HUES64 (cell line): ENCODE data around the gene PARN.

ENCODE experiments used
- H3K27ac ChIP-seq: 2 replicates; pipeline ENCODE4 v1.7.0; 2013; ENCODE audit warnings: low read depth, low read length, inconsistent platforms
- H3K27me3 ChIP-seq: 2 replicates; pipeline ENCODE4 v1.6.1; 2013; ENCODE audit warnings: mild to moderate bottlenecking, low read length; ENCODE audit not compliant: insufficient read depth
- H3K36me3 ChIP-seq: 2 replicates; pipeline ENCODE4 v1.6.1; 2013; ENCODE audit warnings: mild to moderate bottlenecking, low read length; ENCODE audit not compliant: insufficient read depth
- H3K4me1 ChIP-seq: 2 replicates; pipeline ENCODE4 v1.6.1; 2013; ENCODE audit warnings: mild to moderate bottlenecking, low read length, moderate library complexity; ENCODE audit not compliant: insufficient read depth
- H3K4me3 ChIP-seq: 2 replicates; pipeline ENCODE4 v1.5.1; 2013; ENCODE audit warnings: mild to moderate bottlenecking, low read length, moderate library complexity
- H3K9ac ChIP-seq: 2 replicates; pipeline ENCODE4 v1.6.1; 2013; ENCODE audit warnings: mild to moderate bottlenecking, low read depth, low read length
- H3K9me3 ChIP-seq: 2 replicates; pipeline ENCODE4 v1.6.1; 2013; ENCODE audit warnings: low read depth, low read length; ENCODE audit not compliant: insufficient read depth
- WGBS: fragments of 150-250, 120-280 bp; methylation state at CpG from one replicate; pipeline ENCODE4 v1.1.7; 2013; ENCODE audit warnings: missing lambda C conversion rate; 5-methylcytosine and 5-hydroxymethylcytosine counted together

The PARN gene

DNA sequence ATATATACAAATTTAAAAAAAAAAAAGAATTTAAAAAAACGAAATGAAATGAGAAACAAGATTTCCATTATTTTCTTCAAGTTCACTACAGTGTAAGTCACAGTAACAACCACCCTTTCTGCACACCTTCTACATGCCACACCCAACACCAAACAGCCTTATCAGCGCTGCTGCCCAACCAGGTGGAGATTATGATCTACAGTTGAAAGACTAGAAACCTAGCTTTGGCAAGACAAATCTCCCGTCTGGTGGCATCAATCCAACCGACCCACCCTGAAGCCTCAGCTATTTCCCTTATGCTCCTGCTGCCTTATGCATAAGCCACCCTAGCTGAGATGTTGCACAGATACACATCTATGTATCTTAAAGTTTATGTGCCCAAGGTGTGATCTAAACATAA lies 60.8 kb downstream of the PARN start:
- peaks cover 2% of the 10 kb centered on the region; the same call in 1 of the 2 replicates for H3K36me3 ChIP-seq
- H3K27ac ChIP-seq = no peak overlapping the region
- no peaks in the 10 kb centered on the region for H3K9me3 ChIP-seq
- H3K4me1 ChIP-seq = peaks cover 16% of the 10 kb centered on the region
- no peak overlapping the region for H3K9ac ChIP-seq
- no peak overlapping the region for H3K4me3 ChIP-seq
- H3K27me3 ChIP-seq = no peaks in the 10 kb centered on the region
- WGBS = 94% methylated on average over 4 of the region's 4 CpGs

DNA sequence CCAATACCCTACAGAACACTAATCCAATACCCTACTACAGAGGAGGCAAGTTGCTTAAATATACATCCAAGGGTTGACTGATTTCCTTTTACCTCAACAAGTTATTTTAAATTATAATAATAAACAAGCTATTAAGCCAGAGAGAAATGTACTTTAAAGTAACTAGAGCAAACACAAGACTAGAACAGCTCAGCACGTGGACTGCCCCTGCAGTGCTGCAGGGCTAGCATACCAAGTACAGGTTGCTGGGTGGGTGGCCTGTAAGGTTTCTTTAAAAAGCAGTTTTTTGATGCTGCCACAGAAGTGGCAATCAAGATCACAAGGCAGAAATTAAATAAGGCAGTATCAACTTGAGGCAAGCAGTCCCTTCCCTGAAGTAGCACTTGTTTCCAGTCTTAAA lies 63.5 kb downstream of the PARN start:
- H3K27ac ChIP-seq = no peak overlapping the region
- peaks cover 19% of the 10 kb centered on the region for H3K4me1 ChIP-seq
- WGBS = 68% methylated on average over 1 of the region's 1 CpG
- no peak overlapping the region for H3K9ac ChIP-seq
- H3K4me3 ChIP-seq = no peak overlapping the region
- no peaks in the 10 kb centered on the region for H3K27me3 ChIP-seq
- no peaks in the 10 kb centered on the region for H3K9me3 ChIP-seq
- no peaks in the 10 kb centered on the region for H3K36me3 ChIP-seq

DNA sequence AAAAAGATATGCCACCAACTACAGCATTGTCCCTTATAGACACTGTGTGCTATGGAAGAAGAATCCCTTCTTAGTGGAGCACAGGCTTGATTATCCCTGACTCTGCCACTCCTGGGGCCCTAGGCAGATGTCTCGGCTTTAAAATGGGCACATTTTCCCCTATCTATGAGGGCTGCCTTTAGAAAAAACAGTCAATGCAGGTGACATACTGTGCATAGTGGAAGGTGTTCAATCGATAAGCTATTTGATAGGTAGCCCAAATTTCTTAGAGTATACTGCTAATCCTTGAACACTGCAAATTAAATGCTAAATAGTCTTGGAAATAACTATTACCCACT lies 64.4 kb downstream of the PARN start:
- Histone ChIP-seq H3K27me3 (no peaks in the 10 kb centered on the region), H3K9ac (no peak overlapping the region), H3K27ac (no peak overlapping the region), H3K4me1 (peaks cover 19% of the 10 kb centered on the region), H3K4me3 (no peak overlapping the region), H3K9me3 (no peaks in the 10 kb centered on the region), H3K36me3 (0 out of 2 replicates have a peak, but pooled peaks cover 2% of the 10 kb centered on the region)
- 96% methylated on average over 2 of the region's 2 CpGs for WGBS

DNA sequence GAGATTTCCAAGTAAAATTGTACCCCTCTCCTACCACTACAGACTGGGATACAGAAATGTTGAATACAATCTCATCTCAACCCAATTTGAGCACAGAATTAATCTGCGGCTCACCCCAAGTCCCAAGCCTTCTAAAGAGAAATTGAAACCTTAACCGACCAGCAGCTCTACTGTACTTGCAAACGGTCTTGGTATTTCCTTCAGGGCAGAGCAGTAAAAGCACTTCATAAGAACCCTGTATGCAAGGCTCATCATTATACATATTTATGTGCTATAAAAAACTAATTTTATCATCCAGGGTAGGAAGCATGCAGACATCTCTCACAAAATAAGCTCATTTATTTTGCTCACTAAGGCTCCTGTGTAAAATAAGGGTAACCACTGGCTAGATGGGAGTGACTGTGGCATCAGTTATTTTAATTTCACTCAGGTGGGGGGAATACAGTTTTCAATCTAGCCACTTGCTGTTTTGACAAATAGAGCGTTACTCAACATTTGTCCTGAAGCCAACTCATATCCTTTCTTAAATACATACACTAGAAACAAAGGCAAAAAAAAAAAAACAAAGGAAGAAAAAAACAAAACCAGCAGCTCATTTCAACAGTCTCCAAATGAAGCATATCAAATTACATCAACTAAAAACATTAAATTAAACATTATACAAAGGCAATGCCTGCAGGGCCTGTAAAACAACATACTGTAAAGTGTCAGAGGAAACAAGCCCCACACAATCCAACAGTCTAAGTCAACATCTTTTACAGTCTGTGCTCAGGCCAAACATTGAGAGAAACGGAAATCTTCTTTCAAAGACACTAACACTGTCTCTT lies 65.0 kb downstream of the PARN start:
- 82% methylated on average over 5 of the region's 5 CpGs for WGBS
- H3K27ac ChIP-seq = 0 out of 2 replicates have a peak overlapping the region, but pooled peaks have one; percentile 16
- H3K9me3 ChIP-seq = no peaks in the 10 kb centered on the region
- H3K4me1 ChIP-seq = peaks cover 19% of the 10 kb centered on the region
- no peak overlapping the region for H3K4me3 ChIP-seq
- H3K9ac ChIP-seq = no peak overlapping the region
- no peaks in the 10 kb centered on the region for H3K27me3 ChIP-seq
- 0 out of 2 replicates have a peak, but pooled peaks cover 5% of the 10 kb centered on the region for H3K36me3 ChIP-seq

DNA sequence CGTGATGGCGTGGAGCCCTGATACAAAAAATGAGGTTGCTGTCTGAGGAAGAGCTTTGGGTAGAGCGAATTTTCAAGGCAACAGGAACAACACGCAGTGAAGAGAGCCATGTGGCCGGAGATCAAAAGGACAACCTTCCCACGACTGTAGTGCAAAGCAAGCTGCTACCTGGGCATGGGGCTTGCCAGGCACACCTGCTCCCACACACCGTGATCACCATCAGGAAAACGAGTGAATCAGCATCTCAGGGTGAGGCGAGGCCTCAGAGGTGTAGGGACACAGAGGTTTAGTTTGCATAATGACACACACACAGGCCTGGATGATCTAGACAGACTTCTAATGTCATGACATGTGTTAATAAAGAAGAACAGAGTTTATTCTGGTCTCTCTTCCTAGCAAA lies 65.7 kb downstream of the PARN start:
- peaks cover 19% of the 10 kb centered on the region for H3K4me1 ChIP-seq
- 0 out of 2 replicates have a peak, but pooled peaks cover 7% of the 10 kb centered on the region for H3K36me3 ChIP-seq
- H3K27me3 ChIP-seq = no peaks in the 10 kb centered on the region
- no peaks in the 10 kb centered on the region for H3K9me3 ChIP-seq
- H3K4me3 ChIP-seq = no peak overlapping the region
- no peak overlapping the region for H3K27ac ChIP-seq
- H3K9ac ChIP-seq = 0 out of 2 replicates have a peak overlapping the region, but pooled peaks have one; percentile 8
- 77% methylated on average over 9 of the region's 9 CpGs for WGBS

DNA sequence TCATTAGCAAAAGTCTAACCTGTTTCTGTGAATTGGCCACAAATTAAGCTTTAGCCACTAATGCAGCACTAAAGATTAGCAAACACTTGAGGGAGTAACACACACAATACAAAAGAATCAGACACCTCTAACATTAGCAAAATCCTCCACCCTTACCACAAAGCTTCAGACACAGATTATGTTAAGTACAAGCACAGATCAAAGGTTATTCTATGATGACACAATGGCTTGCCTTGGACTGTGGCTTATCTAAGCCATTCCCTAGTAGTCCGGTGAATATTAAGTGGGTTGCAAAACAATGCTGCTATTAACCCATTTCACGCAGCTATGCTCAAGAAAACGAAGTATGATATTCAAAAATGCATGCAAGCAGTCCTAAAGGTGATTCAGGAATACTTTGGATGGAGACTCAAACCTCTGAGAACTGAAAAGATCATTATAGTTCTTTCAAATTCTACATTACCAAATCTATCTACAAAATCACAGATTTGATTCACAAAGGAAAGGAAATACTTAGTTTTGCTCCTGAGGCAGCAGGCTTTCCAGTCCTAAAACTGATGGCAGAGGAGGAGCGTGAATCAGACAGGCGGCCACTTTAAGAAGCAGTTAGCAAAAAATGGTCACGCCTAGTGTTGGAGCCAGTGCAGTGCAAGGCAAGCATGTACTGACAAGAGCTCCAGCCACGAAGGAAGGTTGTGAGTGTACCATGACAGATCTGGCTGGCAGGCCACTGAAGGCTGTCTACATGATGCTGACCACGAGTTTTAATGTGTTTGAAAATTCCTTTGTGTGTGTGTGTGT lies 67.2 kb downstream of the PARN start:
- Histone ChIP-seq H3K4me3 (no peak overlapping the region), H3K4me1 (peaks cover 19% of the 10 kb centered on the region)
- WGBS = 90% methylated on average over 8 of the region's 8 CpGs

DNA sequence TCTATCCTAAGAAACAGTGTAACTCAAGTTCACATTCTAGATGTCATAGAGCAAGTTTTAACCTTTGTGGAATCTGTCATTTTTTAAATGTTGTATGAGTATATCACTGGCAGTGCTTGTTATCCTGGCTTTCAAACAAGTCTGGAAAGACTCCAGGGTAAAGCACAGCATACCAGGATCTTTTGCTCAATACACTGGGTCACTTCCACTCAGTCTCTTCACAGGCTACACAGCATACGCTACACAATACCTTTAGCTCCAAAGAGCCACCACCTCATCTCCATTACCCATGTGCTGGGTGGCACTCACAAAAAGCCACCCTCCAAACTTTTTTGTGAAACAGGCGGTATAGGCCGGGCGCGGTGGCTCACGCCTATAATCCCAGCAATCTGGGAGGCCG lies 69.5 kb downstream of the PARN start:
- peaks cover 13% of the 10 kb centered on the region for H3K36me3 ChIP-seq
- no peak overlapping the region for H3K4me3 ChIP-seq
- 97% methylated on average over 7 of the region's 7 CpGs for WGBS
- no peaks in the 10 kb centered on the region for H3K9me3 ChIP-seq
- peaks cover 17% of the 10 kb centered on the region for H3K4me1 ChIP-seq
- no peak overlapping the region for H3K27ac ChIP-seq
- H3K9ac ChIP-seq = no peak overlapping the region
- H3K27me3 ChIP-seq = no peaks in the 10 kb centered on the region

More for the DNA sequence above, 67.2 kb downstream of the PARN start:
- Histone ChIP-seq H3K9ac (no peak overlapping the region), H3K36me3 (peaks cover 8% of the 10 kb centered on the region; the same call in 1 of the 2 replicates), H3K9me3 (no peaks in the 10 kb centered on the region), H3K27ac (no peak overlapping the region), H3K27me3 (no peaks in the 10 kb centered on the region)

DNA sequence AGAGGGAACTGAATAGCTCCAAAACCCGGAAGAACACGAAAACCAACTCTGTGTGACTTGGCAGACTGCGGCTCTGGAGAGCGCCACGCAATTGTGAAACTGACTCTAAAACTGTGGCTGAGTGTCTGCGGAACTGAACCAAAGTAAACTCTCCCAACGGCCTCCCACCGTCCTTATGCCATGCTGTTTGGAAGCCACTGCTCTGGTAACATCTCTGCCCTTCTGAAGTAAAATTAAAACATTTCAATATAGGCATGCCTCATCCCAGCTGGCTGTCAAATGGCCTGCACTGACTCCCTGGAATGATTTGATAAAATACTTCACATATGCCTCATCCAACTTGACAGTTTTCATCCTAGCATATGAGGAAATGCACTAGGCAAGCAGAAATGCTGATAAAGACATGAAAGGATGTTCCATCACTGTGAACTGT lies 70.2 kb downstream of the PARN start:
- Histone ChIP-seq H3K27ac (no peak overlapping the region), H3K27me3 (no peaks in the 10 kb centered on the region), H3K4me3 (no peak overlapping the region), H3K9me3 (no peaks in the 10 kb centered on the region), H3K9ac (no peak overlapping the region), H3K36me3 (peaks cover 19% of the 10 kb centered on the region), H3K4me1 (peaks cover 10% of the 10 kb centered on the region)
- 95% methylated on average over 8 of the region's 8 CpGs for WGBS

DNA sequence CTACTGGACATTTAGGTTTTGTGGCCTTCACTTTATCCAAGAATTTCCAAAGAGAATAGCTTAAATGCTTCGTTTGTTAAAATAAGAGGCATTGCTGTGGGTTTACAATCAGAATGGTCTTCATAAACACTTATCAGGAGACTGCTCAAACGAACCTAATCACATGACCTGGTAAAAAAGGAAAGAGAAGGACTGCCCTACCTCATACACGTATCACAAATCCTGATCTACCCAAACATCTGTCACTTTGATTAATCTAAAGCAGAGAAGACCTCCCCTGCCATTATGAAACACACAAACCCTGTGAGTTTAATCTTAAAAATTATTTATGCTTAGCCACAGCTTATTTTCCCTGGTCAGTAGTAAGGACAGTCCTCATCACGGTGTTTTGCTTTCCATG lies 76.6 kb downstream of the PARN start:
- H3K4me3 ChIP-seq = no peak overlapping the region

DNA sequence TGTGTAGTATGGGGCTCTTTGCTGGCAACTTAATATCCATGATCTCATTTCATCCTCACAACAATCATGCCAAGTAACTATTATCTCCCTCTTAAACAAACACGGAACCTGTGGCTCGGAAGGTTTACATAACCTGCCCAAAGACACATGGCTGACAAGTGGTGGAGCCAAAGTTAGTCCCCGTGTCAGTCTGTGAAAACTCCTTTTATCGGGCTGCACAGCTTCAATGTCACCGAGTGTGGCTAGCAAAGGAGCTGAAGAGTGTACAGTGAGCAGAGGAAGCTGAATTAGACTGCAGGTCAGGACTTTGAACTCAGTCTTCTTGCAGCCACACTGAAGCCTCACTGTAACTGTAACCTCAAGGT lies 80.3 kb downstream of the PARN start:
- Histone ChIP-seq H3K4me1 (peaks cover 17% of the 10 kb centered on the region), H3K9me3 (no peaks in the 10 kb centered on the region), H3K36me3 (peaks cover 27% of the 10 kb centered on the region), H3K27me3 (no peaks in the 10 kb centered on the region), H3K27ac (peak overlapping the region; percentile 34), H3K9ac (0 out of 2 replicates have a peak overlapping the region, but pooled peaks have one; percentile 16), H3K4me3 (no peak overlapping the region)
- 88% methylated on average over 5 of the region's 5 CpGs for WGBS

More for the DNA sequence above, 76.6 kb downstream of the PARN start:
- Histone ChIP-seq H3K9ac (no peak overlapping the region), H3K9me3 (no peaks in the 10 kb centered on the region), H3K27me3 (no peaks in the 10 kb centered on the region), H3K4me1 (peaks cover 13% of the 10 kb centered on the region), H3K27ac (no peak overlapping the region), H3K36me3 (peaks cover 41% of the 10 kb centered on the region)
- 96% methylated on average over 4 of the region's 4 CpGs for WGBS
